OCI-LY3 (cell line): ENCODE data around the gene NECAB3.

ENCODE experiments used
- H2AFZ ChIP-seq: fragments of 200-600, 300-600 bp; shearing (Covaris generic); 2 replicates; pipeline ENCODE4 v1.6.0; 2014; ENCODE audit warnings: antibody characterized with exemption, low read depth, low read length
- H3K27ac ChIP-seq: fragments of 200-600, 300-600 bp; sonication (generic); 2 replicates; pipeline ENCODE4 v1.5.1; 2014; ENCODE audit warnings: mild to moderate bottlenecking, low read length, moderate library complexity, mixed read lengths
- H3K27me3 ChIP-seq: fragments of 200-600, 300-600 bp; sonication (generic); 2 replicates; pipeline ENCODE4 v1.6.1; 2014; ENCODE audit warnings: low read depth, low read length, mixed read lengths
- H3K36me3 ChIP-seq: fragments of 200-600, 300-600 bp; sonication (generic); replicated peaks from 2 replicates; pipeline ENCODE3; 2014; ENCODE audit warnings: low read depth, low read length, mixed read lengths
- H3K4me1 ChIP-seq: fragments of 300-600, 200-600 bp; sonication (generic); 2 replicates; pipeline ENCODE4 v1.6.1; 2014; ENCODE audit warnings: low read length, mixed read lengths
- H3K4me2 ChIP-seq: fragments of 200-600, 300-600 bp; sonication (generic); 2 replicates; pipeline ENCODE4 v1.6.1; 2014; ENCODE audit warnings: low read length, mixed read lengths
- H3K4me3 ChIP-seq: fragments of 300-600, 200-600 bp; sonication (generic); 2 replicates; pipeline ENCODE4 v1.5.1; 2014; ENCODE audit warnings: antibody characterized with exemption, mild to moderate bottlenecking, low read length, moderate library complexity
- H3K79me2 ChIP-seq: fragments of 300-600, 200-600 bp; shearing (Covaris generic); 2 replicates; pipeline ENCODE4 v1.6.1; 2014; ENCODE audit warnings: mild to moderate bottlenecking, low read length, mixed read lengths
- H3K9ac ChIP-seq: fragments of 300-600, 200-600 bp; shearing (Covaris generic); 2 replicates; pipeline ENCODE4 v1.6.0; 2014; ENCODE audit warnings: mild to moderate bottlenecking, low read length, moderate library complexity
- H3K9me3 ChIP-seq: fragments of 200-600, 300-600 bp; shearing (Covaris generic); 2 replicates; pipeline ENCODE4 v1.6.1; 2014; ENCODE audit warnings: low read length, mixed read lengths; ENCODE audit not compliant: insufficient read depth
- H4K20me1 ChIP-seq: fragments of 200-600, 300-600 bp; sonication (generic); 2 replicates; pipeline ENCODE4 v1.6.1; 2016; ENCODE audit warnings: low read length, mixed read lengths; ENCODE audit not compliant: insufficient read depth
- EZH2phosphoT487 ChIP-seq: fragments of 200-600 bp; shearing (Covaris generic); IDR thresholded peaks from 2 replicates; pipeline ENCODE4 v1.6.1; 2018; ENCODE audit warnings: antibody characterized with exemption, mixed run types, low read depth
- TF ChIP-seq, protein P1 (sequence below): fragments of 200-600, 300-600 bp; sonication (generic); IDR thresholded peaks from 2 replicates; pipeline ENCODE4 v1.5.1; 2014; ENCODE audit warnings: antibody characterized with exemption, low read length, low read depth

Gene NECAB3

DNA sequence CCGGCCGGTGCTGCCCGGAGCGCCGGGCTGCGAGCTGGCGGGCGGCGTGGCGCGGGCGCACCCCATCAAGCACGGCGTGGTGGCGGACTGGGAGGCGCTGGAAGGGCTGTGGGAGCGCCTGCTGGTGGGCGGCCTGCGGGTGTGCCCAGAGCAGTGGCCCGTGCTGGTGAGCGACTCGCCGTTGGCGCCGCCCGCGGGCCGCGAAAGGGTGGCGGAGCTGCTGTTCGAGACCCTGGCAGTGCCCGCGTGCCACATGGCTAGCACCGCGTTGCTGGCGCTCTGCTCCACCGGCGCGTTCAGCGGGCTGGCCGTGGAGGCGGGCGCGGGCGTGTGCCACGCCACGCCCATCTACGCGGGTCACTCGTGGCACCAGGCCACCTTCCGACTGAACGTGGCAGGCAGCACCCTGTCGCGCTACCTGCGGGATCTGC is 7.0 kb downstream of the NECAB3 start:
- Histone ChIP-seq H3K79me2 (no peaks in the 10 kb centered on the region), H3K9ac (peak overlapping the region; percentile 65), H3K4me1 (peaks cover 34% of the 10 kb centered on the region), H3K36me3 (peaks cover 6% of the 10 kb centered on the region), H4K20me1 (no peaks in the 10 kb centered on the region), H2AFZ (peak overlapping the region; percentile 71; the same call in 1 of the 2 replicates), H3K27me3 (no peaks in the 10 kb centered on the region), H3K9me3 (no peaks in the 10 kb centered on the region), H3K27ac (peak overlapping the region; percentile 4; the same call in 1 of the 2 replicates), H3K4me2 (peak overlapping the region; percentile 68), H3K4me3 (peak overlapping the region; percentile 82)
- TF ChIP-seq, protein P1, sequence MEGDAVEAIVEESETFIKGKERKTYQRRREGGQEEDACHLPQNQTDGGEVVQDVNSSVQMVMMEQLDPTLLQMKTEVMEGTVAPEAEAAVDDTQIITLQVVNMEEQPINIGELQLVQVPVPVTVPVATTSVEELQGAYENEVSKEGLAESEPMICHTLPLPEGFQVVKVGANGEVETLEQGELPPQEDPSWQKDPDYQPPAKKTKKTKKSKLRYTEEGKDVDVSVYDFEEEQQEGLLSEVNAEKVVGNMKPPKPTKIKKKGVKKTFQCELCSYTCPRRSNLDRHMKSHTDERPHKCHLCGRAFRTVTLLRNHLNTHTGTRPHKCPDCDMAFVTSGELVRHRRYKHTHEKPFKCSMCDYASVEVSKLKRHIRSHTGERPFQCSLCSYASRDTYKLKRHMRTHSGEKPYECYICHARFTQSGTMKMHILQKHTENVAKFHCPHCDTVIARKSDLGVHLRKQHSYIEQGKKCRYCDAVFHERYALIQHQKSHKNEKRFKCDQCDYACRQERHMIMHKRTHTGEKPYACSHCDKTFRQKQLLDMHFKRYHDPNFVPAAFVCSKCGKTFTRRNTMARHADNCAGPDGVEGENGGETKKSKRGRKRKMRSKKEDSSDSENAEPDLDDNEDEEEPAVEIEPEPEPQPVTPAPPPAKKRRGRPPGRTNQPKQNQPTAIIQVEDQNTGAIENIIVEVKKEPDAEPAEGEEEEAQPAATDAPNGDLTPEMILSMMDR: no peak
- TF ChIP-seq EZH2phosphoT487: no peak

DNA sequence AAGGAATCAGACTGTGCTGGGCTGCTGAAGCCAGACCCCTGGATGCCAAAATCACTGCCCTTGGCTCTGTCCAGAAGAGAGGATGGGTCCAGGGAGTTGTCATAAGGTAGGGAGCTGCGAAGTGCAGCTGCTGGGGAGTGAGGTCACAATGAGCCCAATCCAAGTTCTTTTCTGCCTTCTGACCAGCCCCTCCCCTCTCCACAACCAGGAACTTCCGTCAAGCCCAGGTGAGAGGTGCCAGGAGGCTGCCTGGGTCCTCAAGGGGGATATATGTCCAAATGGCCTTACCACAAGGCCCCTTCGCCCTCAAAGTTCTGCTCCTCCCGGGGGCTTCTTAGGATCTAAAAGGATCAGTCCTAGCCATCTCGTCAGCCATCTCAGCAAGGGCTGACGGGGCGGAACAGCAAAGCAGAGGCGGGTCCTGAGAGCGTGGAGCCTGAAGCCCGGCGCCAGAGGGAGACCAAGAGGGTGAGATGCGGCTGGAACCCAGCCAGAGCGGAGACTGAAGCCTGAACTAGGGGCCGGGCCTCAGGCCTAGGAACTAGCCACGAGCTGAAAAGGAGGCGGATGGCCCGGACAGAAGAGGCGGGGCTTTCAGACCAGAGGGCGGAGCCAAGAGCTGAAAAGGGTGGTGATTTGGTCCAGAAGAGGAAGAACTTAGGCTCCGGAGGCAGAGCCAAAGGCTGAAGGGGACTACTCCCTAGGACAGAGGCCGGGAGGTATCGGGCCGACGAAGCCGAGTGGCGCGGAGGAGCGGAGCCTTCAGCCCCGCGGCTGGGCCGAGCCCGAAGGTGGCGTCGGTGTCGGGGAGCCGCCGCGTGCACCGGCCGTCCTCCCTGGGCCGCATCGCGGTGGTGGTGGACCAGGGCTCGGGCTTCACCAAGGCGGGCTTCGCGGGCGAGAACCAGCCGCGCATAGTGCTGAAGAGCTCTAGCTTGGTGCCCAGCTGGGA is 7.7 kb downstream of the NECAB3 start, which contains the start of gene ACTL10:
TSS of gene ACTL10 (plus strand) at position 651 of the 952 bp plus-strand sequence. CDS start 555 bp downstream, outside the sequence.
- H3K4me1 ChIP-seq: peaks cover 35% of the 10 kb centered on the region

DNA sequence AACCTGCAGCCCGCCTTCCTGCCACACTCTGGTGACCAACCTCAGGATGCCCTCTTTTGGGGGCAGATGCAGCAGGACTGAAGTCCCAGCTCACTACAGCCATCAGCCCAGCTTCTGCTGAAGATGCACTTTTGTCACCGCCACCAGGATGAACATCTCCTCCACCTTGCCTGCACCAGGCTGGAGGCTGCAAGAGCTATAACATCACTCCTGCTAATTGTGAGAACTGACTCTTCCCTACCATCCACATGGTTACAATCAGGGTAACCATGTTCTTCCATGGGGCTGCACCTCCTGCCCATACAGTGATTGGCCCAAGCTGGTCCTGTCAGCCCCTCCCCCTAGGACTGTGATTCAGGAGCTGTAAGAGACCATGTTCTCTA is 9.5 kb downstream of the NECAB3 start:
- no peak overlapping the region for H3K27ac ChIP-seq
- no peak overlapping the region for H3K9ac ChIP-seq

More for the DNA sequence above, 7.7 kb downstream of the NECAB3 start, which contains the start of gene ACTL10:
- no peaks in the 10 kb centered on the region for H3K9me3 ChIP-seq
- peaks cover 6% of the 10 kb centered on the region for H3K36me3 ChIP-seq
- H3K27ac ChIP-seq: peak within 1 kb of the TSS; percentile 30
- no peaks in the 10 kb centered on the region for H3K79me2 ChIP-seq
- H2AFZ ChIP-seq: peak within 1 kb of the TSS; percentile 71
- TF ChIP-seq, protein P1: no peak
- no peak for TF ChIP-seq EZH2phosphoT487
- peak within 1 kb of the TSS; percentile 68 for H3K4me2 ChIP-seq
- no peaks in the 10 kb centered on the region for H4K20me1 ChIP-seq
- H3K27me3 ChIP-seq: no peaks in the 10 kb centered on the region
- H3K9ac ChIP-seq: peak within 1 kb of the TSS; percentile 65
- H3K4me3 ChIP-seq: peak within 1 kb of the TSS; percentile 82

More for the DNA sequence above, 9.5 kb downstream of the NECAB3 start:
- Histone ChIP-seq H3K79me2 (no peaks in the 10 kb centered on the region), H4K20me1 (no peaks in the 10 kb centered on the region), H3K36me3 (peaks cover 6% of the 10 kb centered on the region), H3K4me2 (0 out of 2 replicates have a peak overlapping the region, but pooled peaks have one; percentile 93), H3K4me1 (peaks cover 35% of the 10 kb centered on the region), H3K27me3 (no peaks in the 10 kb centered on the region), H2AFZ (no peak overlapping the region), H3K9me3 (no peaks in the 10 kb centered on the region), H3K4me3 (peak overlapping the region; percentile 84)
- TF ChIP-seq, protein P1: no peak
- no peak for TF ChIP-seq EZH2phosphoT487
